Vagina (tissue), 2 donors: ENCODE measurements around the gene CHRM4.

Experiments used
- POLR2A ChIP-seq, 2 donors: fragments of 450-650 bp; IDR thresholded peaks; one replicate each; pipeline ENCODE4 v1.6.1; 2017; ENCODE audit warnings: antibody characterized with exemption in 2 of 2, mild to moderate bottlenecking in 2 of 2, moderate library complexity in 2 of 2
- TF ChIP-seq, protein P1 (sequence below), 3 experiments: fragments of 450-650 bp in 2 of 3; fragments of 200-600 bp in 1 of 3; sonication (generic) in 1 of 3; IDR thresholded peaks; one replicate each; pipeline ENCODE4 v1.5.1; 2017 to 2019; ENCODE audit warnings: antibody characterized with exemption in 3 of 3, mild to moderate bottlenecking in 2 of 3, moderate library complexity in 2 of 3

DNA sequence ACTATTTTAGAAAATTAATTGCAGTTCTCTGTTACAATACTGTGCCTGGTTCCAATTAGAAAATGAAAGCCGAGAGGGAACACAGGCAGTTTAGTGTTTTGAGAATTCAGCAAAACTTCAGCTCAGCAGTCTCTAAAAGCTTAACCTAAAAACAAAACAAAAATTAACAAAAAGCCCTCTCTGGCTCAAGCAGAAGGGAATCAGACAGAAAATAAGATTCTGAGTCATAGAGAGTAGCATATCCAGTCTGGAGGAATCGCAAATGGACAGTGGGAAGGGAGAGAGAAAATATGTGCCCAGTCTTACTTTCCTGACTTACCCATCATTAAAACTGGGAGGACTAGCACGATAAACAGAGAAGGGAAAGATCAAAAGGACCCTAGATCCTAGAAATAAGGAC lies 38.1 kb upstream of the CHRM4 start:
- TF ChIP-seq, protein P1, sequence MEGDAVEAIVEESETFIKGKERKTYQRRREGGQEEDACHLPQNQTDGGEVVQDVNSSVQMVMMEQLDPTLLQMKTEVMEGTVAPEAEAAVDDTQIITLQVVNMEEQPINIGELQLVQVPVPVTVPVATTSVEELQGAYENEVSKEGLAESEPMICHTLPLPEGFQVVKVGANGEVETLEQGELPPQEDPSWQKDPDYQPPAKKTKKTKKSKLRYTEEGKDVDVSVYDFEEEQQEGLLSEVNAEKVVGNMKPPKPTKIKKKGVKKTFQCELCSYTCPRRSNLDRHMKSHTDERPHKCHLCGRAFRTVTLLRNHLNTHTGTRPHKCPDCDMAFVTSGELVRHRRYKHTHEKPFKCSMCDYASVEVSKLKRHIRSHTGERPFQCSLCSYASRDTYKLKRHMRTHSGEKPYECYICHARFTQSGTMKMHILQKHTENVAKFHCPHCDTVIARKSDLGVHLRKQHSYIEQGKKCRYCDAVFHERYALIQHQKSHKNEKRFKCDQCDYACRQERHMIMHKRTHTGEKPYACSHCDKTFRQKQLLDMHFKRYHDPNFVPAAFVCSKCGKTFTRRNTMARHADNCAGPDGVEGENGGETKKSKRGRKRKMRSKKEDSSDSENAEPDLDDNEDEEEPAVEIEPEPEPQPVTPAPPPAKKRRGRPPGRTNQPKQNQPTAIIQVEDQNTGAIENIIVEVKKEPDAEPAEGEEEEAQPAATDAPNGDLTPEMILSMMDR (IDR thresholded peaks at IDR 0.05), result no peak
- TF ChIP-seq POLR2A (IDR thresholded peaks at IDR 0.05), result no peak
